NCI-H146 (cell line): ENCODE results near the gene ACSL6.

Experiments used
- DNase-seq: peaks from one replicate; lab custom pipeline; 2025; lab: John Stamatoyannopoulos, UW

ACSL6 gene

GRCh38 chr5:131999441-132000240, 11.8 kb downstream of the ACSL6 start:
- DNase-seq: no peak

- DNase-seq: no peak
These were observed 12.4 kb downstream of the ACSL6 start for GRCh38 chr5:131999041-131999440.

GRCh38 chr5:131998431-131999040, 12.9 kb downstream of the ACSL6 start:
- no peak for DNase-seq

GRCh38 chr5:131997727-131998117, 13.7 kb downstream of the ACSL6 start:
- no peak for DNase-seq

- DNase-seq: no peak
These were observed 14.3 kb downstream of the ACSL6 start for GRCh38 chr5:131997026-131997726.

GRCh38 chr5:131996210-131997025, 15.0 kb downstream of the ACSL6 start:
- DNase-seq: no peak

- DNase-seq: no peak
These were observed 16.8 kb downstream of the ACSL6 start for GRCh38 chr5:131994533-131995226.

GRCh38 chr5:131994090-131994489, 17.4 kb downstream of the ACSL6 start:
- no peak for DNase-seq

GRCh38 chr5:131993676-131994075, 17.8 kb downstream of the ACSL6 start:
- no peak for DNase-seq

GRCh38 chr5:131992370-131992769, 19.1 kb downstream of the ACSL6 start:
- no peak for DNase-seq

GRCh38 chr5:131991593-131992324, 19.7 kb downstream of the ACSL6 start:
- DNase-seq: no peak

- no peak for DNase-seq
These were observed 20.7 kb downstream of the ACSL6 start for GRCh38 chr5:131990716-131991115.

GRCh38 chr5:131988601-131989000, 22.9 kb downstream of the ACSL6 start:
- no peak for DNase-seq

- no peak for DNase-seq
These were observed 24.2 kb downstream of the ACSL6 start for GRCh38 chr5:131987251-131987650.

- DNase-seq: no peak
These were observed 25.1 kb downstream of the ACSL6 start for GRCh38 chr5:131986161-131986912.

GRCh38 chr5:131984956-131985665, 26.3 kb downstream of the ACSL6 start:
- DNase-seq: no peak

- DNase-seq: no peak
These were observed 28.1 kb downstream of the ACSL6 start for GRCh38 chr5:131983244-131983771.

- DNase-seq: no peak
These were observed 29.9 kb downstream of the ACSL6 start for GRCh38 chr5:131981516-131981915.

GRCh38 chr5:131980696-131981095, 30.8 kb downstream of the ACSL6 start:
- DNase-seq: no peak
